PC-3 (cell line): ENCODE results near the gene CORO2A. TPM values are rescaled to one million over a fixed set of nuclear protein-coding genes. Genes with fewer than 3 reads are reported as not detected.

Experiments
- ATAC-seq: fragments of 200-7000 bp; cut with Tn5 transposase; 2 replicates; pipeline ENCODE4 v1.9.1; 2020; ENCODE audit warnings: mild to moderate bottlenecking, moderate library complexity
- BruUV-seq: library from RNA; stranded (reverse); fragments of 400-500 nt; replicated peaks from 2 replicates; lab custom pipeline; 2021; lab: Mats Ljungman, UMichigan
- CTCF ChIA-PET: fragments of 300-600 bp; sonication (Branson Sonifier 250); formaldehyde crosslinking; loops from one replicate; lab custom pipeline; 2022; ENCODE audit warnings: antibody characterized with exemption; lab: Charles Lee
- POLR2A ChIA-PET: fragments of 300-600 bp; sonication (Branson Sonifier 250); formaldehyde crosslinking; loops from one replicate; lab custom pipeline; 2022; ENCODE audit warnings: antibody characterized with exemption; ENCODE audit not compliant: unreplicated experiment; lab: Charles Lee
- DNase-seq: peaks from one replicate; pipeline ENCODE4 v3.0.0-alpha.2; 2015
- H2AFZ ChIP-seq: fragments of 300-600 bp; sonication (generic); 2 replicates; pipeline ENCODE4 v1.6.0; 2016; ENCODE audit warnings: antibody characterized with exemption, low read length
- H3F3A ChIP-seq: fragments of 300-600 bp; sonication (generic); one replicate; pipeline ENCODE4 v1.6.0; 2017; ENCODE audit warnings: antibody characterized with exemption, low read length, control low read depth, mild to moderate bottlenecking; ENCODE audit not compliant: unreplicated experiment
- H3K27ac ChIP-seq: fragments of 300-600 bp; sonication (generic); 2 replicates; pipeline ENCODE4 v1.5.1; 2016; ENCODE audit warnings: mild to moderate bottlenecking, low read length
- H3K27me3 ChIP-seq: fragments of 300-600 bp; sonication (generic); 2 replicates; pipeline ENCODE4 v1.6.1; 2016; ENCODE audit warnings: low read length, mixed read lengths
- H3K36me3 ChIP-seq: fragments of 300-600 bp; sonication (generic); 2 replicates; pipeline ENCODE4 v1.6.1; 2016; ENCODE audit warnings: low read depth, mixed run types, low read length, mixed read lengths
- H3K4me1 ChIP-seq: fragments of 300-600 bp; sonication (generic); 2 replicates; pipeline ENCODE4 v1.5.1; 2016; ENCODE audit warnings: low read length; ENCODE audit not compliant: insufficient read depth
- H3K4me2 ChIP-seq: fragments of 300-600 bp; sonication (generic); 2 replicates; pipeline ENCODE4 v1.6.0; 2016; ENCODE audit warnings: low read length
- H3K4me3 ChIP-seq: fragments of 300-600 bp; sonication (generic); 2 replicates; pipeline ENCODE4 v1.5.1; 2016; ENCODE audit warnings: mild to moderate bottlenecking, low read length, mixed read lengths
- H3K79me2 ChIP-seq: fragments of 300-600 bp; sonication (generic); 2 replicates; pipeline ENCODE4 v1.6.1; 2017; ENCODE audit warnings: low read length, mixed read lengths
- H3K9ac ChIP-seq: fragments of 300-600 bp; sonication (generic); 2 replicates; pipeline ENCODE4 v1.6.0; 2016; ENCODE audit warnings: mild to moderate bottlenecking, low read length
- H3K9me2 ChIP-seq: fragments of 300-600 bp; sonication (generic); replicated peaks from 2 replicates; pipeline ENCODE4 v1.6.1; 2016; ENCODE audit warnings: mixed run types, low read length, mixed read lengths
- H3K9me3 ChIP-seq: fragments of 300-600 bp; sonication (generic); 2 replicates; pipeline ENCODE4 v1.6.1; 2016; ENCODE audit warnings: low read length, mixed read lengths
- H4K20me1 ChIP-seq: fragments of 300-600 bp; sonication (generic); 2 replicates; pipeline ENCODE4 v1.6.1; 2016; ENCODE audit warnings: low read length, mixed read lengths
- CTCF ChIP-seq: fragments of 300-600 bp; sonication (generic); conservative IDR thresholded peaks from 2 replicates; pipeline ENCODE4 v1.5.1; 2017; ENCODE audit warnings: antibody characterized with exemption, low read depth, mild to moderate bottlenecking, low read length
- EZH2 ChIP-seq: fragments of 300-600 bp; sonication (generic); IDR thresholded peaks from one replicate; pipeline ENCODE4 v1.6.1; 2017; ENCODE audit warnings: antibody characterized with exemption, mild to moderate bottlenecking, low read length; ENCODE audit not compliant: unreplicated experiment
- EZH2phosphoT487 ChIP-seq: fragments of 300-600 bp; sonication (generic); IDR thresholded peaks from 2 replicates; pipeline ENCODE4 v1.6.1; 2018; ENCODE audit warnings: mild to moderate bottlenecking, antibody characterized with exemption, low read length, borderline replicate concordance
- intact Hi-C: fragments of 100-400 bp; cut with micrococcal nuclease; formaldehyde crosslinking; loops from 2 replicates; pipeline ENCODE4 v1.9.0; 2023
- total RNA-seq: library from RNA; depleted of rRNA; stranded (reverse); fragments of >200 nt; gene quantifications from 2 replicates; pipeline ENCODE4 v1.2.3, GENCODE V29; 2014

The CORO2A gene
- total RNA-seq, 1 experiment from 2014 or later = 2.2 TPM

GRCh38 chr9:98104445-98104881, 88.0 kb downstream of the CORO2A start:
- H3K27ac ChIP-seq = no peak overlapping the region
- H3K4me1 ChIP-seq = no peaks in the 10 kb centered on the region
- CTCF ChIA-PET = no interaction called here
- peaks cover 12% of the 10 kb centered on the region; the same call in 1 of the 2 replicates for H3K9me3 ChIP-seq
- no peak overlapping the region for H2AFZ ChIP-seq
- H3K79me2 ChIP-seq = no peaks in the 10 kb centered on the region
- POLR2A ChIA-PET = no interaction called here
- no peak overlapping the region for H3K9ac ChIP-seq
- ATAC-seq = no peak
- H3K36me3 ChIP-seq = peaks cover 29% of the 10 kb centered on the region
- intact Hi-C loops = no loop called here
- no peaks in the 10 kb centered on the region for H3K27me3 ChIP-seq
- no TSS peak for BruUV-seq
- H3F3A ChIP-seq = no peaks in the 10 kb centered on the region
- TF ChIP-seq CTCF (no peak), EZH2 (no peak), EZH2phosphoT487 (no peak)
- DNase-seq = no peak
- H3K9me2 ChIP-seq = no peaks in the 10 kb centered on the region
- no peak overlapping the region for H3K4me2 ChIP-seq
- H3K4me3 ChIP-seq = no peak overlapping the region
- H4K20me1 ChIP-seq = no peaks in the 10 kb centered on the region

- ATAC-seq (no peak), DNase-seq (no peak)
- Histone ChIP-seq H4K20me1 (no peaks in the 10 kb centered on the region), H3K27me3 (no peaks in the 10 kb centered on the region), H2AFZ (no peak overlapping the region), H3K36me3 (peaks cover 13% of the 10 kb centered on the region), H3K79me2 (no peaks in the 10 kb centered on the region), H3K4me1 (no peaks in the 10 kb centered on the region), H3K9me2 (no peaks in the 10 kb centered on the region), H3K9me3 (peaks cover 8% of the 10 kb centered on the region; the same call in 1 of the 2 replicates), H3F3A (no peaks in the 10 kb centered on the region), H3K4me2 (no peak overlapping the region), H3K9ac (no peak overlapping the region), H3K27ac (no peak overlapping the region), H3K4me3 (no peak overlapping the region)
- ChIA-PET CTCF (no interaction called here), POLR2A (interaction anchor here (0.6 kb wide), 1 partner anchor 15 kb away, joined by 11 read pairs; no protein-coding TSS in a partner anchor)
- TF ChIP-seq CTCF (no peak), EZH2 (no peak), EZH2phosphoT487 (no peak)
- no TSS peak for BruUV-seq
- intact Hi-C loops = no loop called here
Observed at GRCh38 chr9:98101868-98102273, 90.6 kb downstream of the CORO2A start.

DNA sequence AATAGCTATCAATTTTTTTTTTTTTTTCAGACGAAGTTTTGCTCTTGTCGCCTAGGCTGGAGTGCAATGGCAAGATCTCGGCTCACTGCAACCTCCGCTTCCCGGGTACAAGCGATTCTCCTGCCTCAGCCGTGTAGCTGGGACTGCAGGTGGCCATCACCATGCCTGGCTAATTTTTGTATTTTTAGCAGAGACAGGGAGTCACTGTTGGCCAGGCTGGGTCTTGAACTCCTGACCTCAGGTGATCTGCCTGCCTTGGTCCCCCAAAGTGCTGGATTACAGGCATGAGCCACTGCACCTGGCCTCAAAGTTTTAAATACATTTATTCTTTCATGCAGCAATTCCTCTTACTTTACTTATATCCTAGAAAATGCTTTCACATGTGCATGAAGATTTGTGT, 91.0 kb downstream of the CORO2A start:
- no peaks in the 10 kb centered on the region for H3K79me2 ChIP-seq
- no peak overlapping the region for H3K4me2 ChIP-seq
- H4K20me1 ChIP-seq = no peaks in the 10 kb centered on the region
- H3K9me3 ChIP-seq = peaks cover 4% of the 10 kb centered on the region; the same call in 1 of the 2 replicates
- no peaks in the 10 kb centered on the region for H3F3A ChIP-seq
- H3K27me3 ChIP-seq = no peaks in the 10 kb centered on the region
- intact Hi-C loops = no loop called here
- ChIA-PET POLR2A (no interaction called here), CTCF (no interaction called here)
- no peak overlapping the region for H3K9ac ChIP-seq
- H3K4me1 ChIP-seq = no peaks in the 10 kb centered on the region
- H3K27ac ChIP-seq = no peak overlapping the region
- DNase-seq (no peak), ATAC-seq (no peak)
- BruUV-seq = no TSS peak
- peaks cover 9% of the 10 kb centered on the region for H3K36me3 ChIP-seq
- no peak for TF ChIP-seq EZH2
- TF ChIP-seq CTCF = no peak
- no peak overlapping the region for H2AFZ ChIP-seq
- no peak overlapping the region for H3K4me3 ChIP-seq
- no peaks in the 10 kb centered on the region for H3K9me2 ChIP-seq
